HEK293T (cell line): ENCODE measurements around the gene FOXP4.

Source experiments
- ARNT ChIP-seq: fragments of 450-650 bp; IDR thresholded peaks from 2 replicates; pipeline ENCODE4 v1.6.1; 2017; ENCODE audit warnings: mild to moderate bottlenecking
- ELF4 ChIP-seq: fragments of 450-650 bp; IDR thresholded peaks from 2 replicates; pipeline ENCODE4 v1.6.1; 2017; ENCODE audit warnings: antibody characterized with exemption
- L3MBTL2 ChIP-seq: fragments of 450-650 bp; conservative IDR thresholded peaks from 2 replicates; pipeline ENCODE4 v1.6.1; 2016; ENCODE audit warnings: mild to moderate bottlenecking
- PKNOX1 ChIP-seq: fragments of 450-650 bp; IDR thresholded peaks from 2 replicates; pipeline ENCODE4 v1.6.1; 2016
- SP1 ChIP-seq: fragments of 450-650 bp; IDR thresholded peaks from 2 replicates; pipeline ENCODE4 v1.6.1; 2017
- SUZ12 ChIP-seq: fragments of 450-650 bp; IDR thresholded peaks from 2 replicates; pipeline ENCODE4 v1.6.1; 2016; ENCODE audit warnings: mild to moderate bottlenecking
- ZNF384 ChIP-seq: fragments of 450-650 bp; IDR thresholded peaks from 2 replicates; pipeline ENCODE4 v1.6.1; 2016

GRCh38 chr6:41518118-41518517, 28.1 kb upstream of the FOXP4 start:
- TF ChIP-seq ELF4 (no peak), SUZ12 (no peak), ZNF384 (no peak), PKNOX1 (no peak), L3MBTL2 (no peak), SP1 (no peak), ARNT (no peak)
